Subcutaneous abdominal adipose tissue (tissue), 5 donors: ENCODE results near the gene ZNF469.

Source experiments
- H3K27ac ChIP-seq: one replicate; pipeline ENCODE4 v1.7.0; 2013; ENCODE audit warnings: low read depth, mild to moderate bottlenecking, inconsistent platforms, low read length, moderate library complexity
- H3K27me3 ChIP-seq, 5 donors: one replicate each; pipeline ENCODE4 v1.7.0; 2013; ENCODE audit warnings: low read length in 5 of 5, inconsistent platforms in 1 of 5; ENCODE audit not compliant: control insufficient read depth in 5 of 5, insufficient read depth in 4 of 5
- H3K36me3 ChIP-seq, 5 donors: one replicate each; pipeline ENCODE4 v1.7.0; 2013; ENCODE audit warnings: low read length in 5 of 5; ENCODE audit not compliant: control insufficient read depth in 5 of 5, insufficient read depth in 5 of 5
- H3K4me1 ChIP-seq, 5 donors: one replicate each; pipeline ENCODE4 v1.7.0; 2013; ENCODE audit warnings: low read length in 5 of 5, mild to moderate bottlenecking in 3 of 5, moderate library complexity in 1 of 5; ENCODE audit not compliant: control insufficient read depth in 5 of 5, insufficient read depth in 5 of 5
- H3K4me3 ChIP-seq, 5 donors: one replicate each; pipeline ENCODE4 v1.7.0; 2013; ENCODE audit warnings: low read length in 5 of 5, low read depth in 1 of 5
- H3K9ac ChIP-seq, 5 donors: one replicate each; pipeline ENCODE4 v1.7.0; 2013; ENCODE audit warnings: low read length in 5 of 5, mild to moderate bottlenecking in 4 of 5, moderate library complexity in 3 of 5
- H3K9me3 ChIP-seq, 5 donors: one replicate each; pipeline ENCODE4 v1.7.0; 2013; ENCODE audit warnings: low read length in 5 of 5; ENCODE audit not compliant: control insufficient read depth in 5 of 5
- donor health status: healthy.
- donor health status: healthy.
- donor health status: healthy.
- donor health status: healthy.
- donor health status: healthy.

The ZNF469 gene

DNA sequence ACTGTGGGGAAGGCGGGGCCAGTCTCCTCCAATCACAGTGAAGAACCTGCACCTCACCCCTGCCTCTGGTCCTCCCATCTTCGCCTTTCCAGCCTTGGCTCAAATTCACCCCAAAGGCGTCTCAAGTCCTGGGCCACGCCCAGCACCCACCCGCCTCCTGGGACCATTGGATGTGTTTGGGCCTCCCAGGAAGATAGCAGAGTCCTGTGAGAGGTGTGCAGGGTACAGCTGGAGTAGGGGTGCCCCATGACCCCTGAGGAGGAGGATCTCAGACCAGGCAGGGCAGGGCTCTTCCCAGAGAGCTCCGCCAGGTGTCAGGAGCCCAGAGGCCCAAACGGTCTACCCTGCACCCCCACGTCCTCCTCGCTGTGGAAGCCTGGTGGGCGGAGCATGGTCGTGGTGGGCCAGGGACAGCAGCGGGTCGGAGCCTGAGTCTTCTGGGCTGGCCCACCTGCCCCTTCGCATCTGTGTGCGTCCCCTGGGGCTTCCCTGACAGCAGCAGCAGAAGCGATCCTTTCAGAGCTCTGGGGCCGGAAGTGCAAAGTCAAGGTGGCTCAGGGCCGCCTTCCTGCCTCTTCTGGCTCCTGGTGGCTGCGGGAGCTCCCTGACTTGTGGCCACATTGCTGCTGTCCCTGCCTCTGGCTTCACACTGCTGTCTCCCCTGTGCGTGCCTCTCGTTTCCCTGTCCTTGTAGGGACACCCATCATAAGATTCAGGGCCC is 34.9 kb upstream of the ZNF469 start:
- Histone ChIP-seq H3K9me3 (peaks cover 0 to 10% (median 8%) of the 10 kb centered on the region in 5 donors), H3K27me3 (peaks cover 0 to 13% (median 6%) of the 10 kb centered on the region in 5 donors), H3K36me3 (no peaks in the 10 kb centered on the region), H3K9ac (no peak overlapping the region), H3K27ac (no peak overlapping the region), H3K4me1 (no peaks in the 10 kb centered on the region), H3K4me3 (no peak overlapping the region)

DNA sequence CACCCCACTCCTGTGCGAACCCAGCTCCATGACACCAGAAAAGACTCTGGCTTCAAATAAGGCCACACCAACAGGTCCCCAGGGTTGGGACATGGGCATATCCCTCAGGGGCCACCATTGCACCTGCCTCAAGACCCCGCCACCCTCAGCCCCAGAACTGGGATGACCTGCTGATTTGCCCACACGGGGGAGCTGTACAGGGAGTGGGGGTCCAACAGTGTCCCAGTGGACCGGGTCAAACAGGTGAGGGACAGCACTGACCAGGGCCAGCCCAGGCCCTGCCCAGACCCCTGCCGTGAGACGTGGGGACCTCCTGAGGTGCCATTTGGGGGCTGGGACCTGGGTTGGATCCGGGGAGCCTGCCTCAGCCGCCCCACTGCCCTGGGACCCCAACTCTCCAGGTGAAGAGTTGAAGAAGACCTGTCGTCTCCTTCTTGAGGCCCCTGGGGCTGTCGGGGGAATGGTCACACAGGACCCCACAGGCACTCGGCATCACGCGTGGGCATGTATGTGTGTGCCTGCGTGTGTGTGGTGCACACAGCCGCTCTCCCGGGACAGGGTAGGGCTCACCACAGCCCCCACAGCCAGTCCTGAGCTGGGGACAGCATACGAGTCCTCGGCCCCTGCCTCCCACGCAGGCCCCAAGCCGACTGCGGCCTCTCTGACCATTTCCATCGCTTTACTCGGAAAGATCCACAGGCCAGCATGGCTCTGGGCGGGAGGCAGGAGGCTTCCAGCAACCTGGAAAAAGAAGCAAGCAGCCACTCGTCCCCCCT is 34.2 kb upstream of the ZNF469 start:
- peaks cover 0 to 13% (median 6%) of the 10 kb centered on the region in 5 donors for H3K27me3 ChIP-seq
- H3K9ac ChIP-seq: no peak overlapping the region
- H3K36me3 ChIP-seq: no peaks in the 10 kb centered on the region
- peaks cover 0 to 3% (median under 1%) of the 10 kb centered on the region in 5 donors for H3K9me3 ChIP-seq
- no peaks in the 10 kb centered on the region for H3K4me1 ChIP-seq
- H3K27ac ChIP-seq: no peak overlapping the region
- no peak overlapping the region for H3K4me3 ChIP-seq

DNA sequence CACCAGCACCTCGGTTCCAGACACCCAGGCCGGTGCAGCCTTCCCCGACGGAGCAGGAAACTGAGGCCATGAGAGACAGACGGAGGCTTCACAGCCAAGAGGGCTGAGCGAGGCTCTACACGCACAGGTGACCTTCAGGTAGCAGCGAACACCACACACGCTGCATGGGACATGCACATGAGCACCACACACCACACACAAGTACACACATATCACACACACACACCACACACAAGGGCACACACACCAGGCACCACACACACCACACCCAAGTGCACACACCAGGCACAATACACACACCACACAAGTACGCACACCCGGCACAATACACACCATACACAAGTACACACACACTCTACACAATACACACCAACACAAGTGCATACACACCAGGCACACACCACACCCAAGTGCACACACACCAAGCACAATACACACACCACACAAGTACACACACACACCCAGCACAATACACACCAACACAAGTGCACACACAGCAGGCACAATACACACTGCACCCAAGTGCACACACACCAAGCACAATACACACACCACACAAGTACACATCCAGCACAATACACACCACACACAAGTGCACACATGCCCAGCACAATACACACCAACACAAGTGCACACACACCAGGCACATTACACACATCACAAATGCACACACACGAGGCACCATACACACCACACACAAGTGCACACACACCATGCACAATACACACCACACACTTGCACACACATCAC is 33.4 kb upstream of the ZNF469 start:
- no peak overlapping the region for H3K9ac ChIP-seq

DNA sequence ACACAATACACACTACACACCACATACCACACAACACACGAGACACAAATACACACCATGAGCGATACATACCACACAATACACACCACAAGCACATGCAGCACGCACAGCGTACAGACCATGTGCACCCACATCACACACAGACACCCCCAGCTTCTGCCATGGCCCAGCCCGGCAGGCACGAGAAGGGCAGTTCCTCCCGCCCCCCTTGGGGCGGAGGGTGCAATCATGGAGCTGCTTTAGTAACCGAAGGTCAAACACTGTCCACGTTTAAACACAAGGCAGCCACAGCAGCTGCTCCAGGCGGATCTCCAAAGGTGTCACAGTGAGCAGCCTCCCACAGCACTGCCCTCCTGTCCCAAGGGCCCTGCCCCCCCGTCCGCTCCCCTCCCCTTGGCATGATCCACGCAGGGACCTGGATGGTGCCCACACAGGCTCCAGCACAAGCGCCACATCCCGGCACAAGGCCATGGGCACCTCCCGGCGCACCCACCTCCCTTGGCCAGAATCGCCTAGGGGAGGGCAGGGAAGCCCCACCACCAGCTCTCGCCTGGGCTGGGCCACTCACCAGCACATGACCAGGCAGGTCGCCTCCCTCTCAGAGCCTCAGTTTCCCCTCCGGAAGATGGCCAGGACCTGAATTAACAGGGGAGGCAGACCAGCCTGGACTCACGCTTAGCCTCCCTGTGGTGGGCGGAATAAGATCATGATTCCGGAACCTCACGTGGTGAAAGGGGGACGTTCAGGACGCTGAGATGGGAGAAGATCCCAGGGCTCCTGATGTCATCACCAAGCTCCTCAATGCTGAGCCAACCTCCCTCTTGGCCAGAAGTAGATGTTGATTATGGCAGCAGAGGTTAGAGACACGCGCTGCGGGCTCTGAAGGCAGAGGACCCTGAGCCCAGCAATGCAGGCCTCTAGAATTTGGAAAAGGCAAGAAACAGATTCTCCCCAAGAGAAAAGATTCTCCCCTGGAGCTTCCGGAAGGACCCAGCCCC is 32.6 kb upstream of the ZNF469 start:
- peaks cover 0 to 13% (median 6%) of the 10 kb centered on the region in 5 donors for H3K27me3 ChIP-seq
- H3K36me3 ChIP-seq: no peaks in the 10 kb centered on the region
- H3K4me1 ChIP-seq: no peaks in the 10 kb centered on the region
- H3K27ac ChIP-seq: no peak overlapping the region
- no peaks in the 10 kb centered on the region for H3K9me3 ChIP-seq
- no peak overlapping the region for H3K9ac ChIP-seq
- H3K4me3 ChIP-seq: no peak overlapping the region

More for the DNA sequence above, 33.4 kb upstream of the ZNF469 start:
- no peak overlapping the region for H3K4me3 ChIP-seq
- H3K9me3 ChIP-seq: no peaks in the 10 kb centered on the region
- no peaks in the 10 kb centered on the region for H3K4me1 ChIP-seq
- H3K27me3 ChIP-seq: peaks cover 0 to 13% (median 6%) of the 10 kb centered on the region in 5 donors
- H3K36me3 ChIP-seq: no peaks in the 10 kb centered on the region
- H3K27ac ChIP-seq: no peak overlapping the region

DNA sequence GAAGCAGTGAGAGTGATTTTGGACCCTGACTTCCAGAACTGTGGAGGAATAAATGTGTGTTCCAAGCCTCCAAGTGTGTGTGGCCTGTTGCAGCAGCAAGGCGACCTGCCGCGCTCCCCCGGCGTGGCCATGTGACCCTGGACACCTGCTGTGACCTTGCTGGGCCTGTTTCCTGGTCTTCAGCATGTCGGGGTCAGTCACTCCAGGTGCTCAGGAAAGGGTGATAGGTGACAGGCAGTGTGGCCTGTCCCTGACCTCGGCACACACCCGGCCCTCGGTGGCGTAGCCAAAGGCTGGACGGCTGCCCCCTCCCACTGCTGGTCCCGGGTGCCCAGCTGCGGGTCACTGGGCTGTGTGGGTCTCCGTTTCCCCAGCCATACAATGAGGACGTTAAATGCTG is 31.8 kb upstream of the ZNF469 start:
- H3K27ac ChIP-seq: no peak overlapping the region
- no peaks in the 10 kb centered on the region for H3K9me3 ChIP-seq
- no peaks in the 10 kb centered on the region for H3K36me3 ChIP-seq
- H3K27me3 ChIP-seq: peaks cover 0 to 13% (median 6%) of the 10 kb centered on the region in 5 donors
- no peak overlapping the region for H3K4me3 ChIP-seq
- H3K4me1 ChIP-seq: peaks cover 0 to 2% (median under 1%) of the 10 kb centered on the region in 5 donors
- H3K9ac ChIP-seq: no peak overlapping the region

DNA sequence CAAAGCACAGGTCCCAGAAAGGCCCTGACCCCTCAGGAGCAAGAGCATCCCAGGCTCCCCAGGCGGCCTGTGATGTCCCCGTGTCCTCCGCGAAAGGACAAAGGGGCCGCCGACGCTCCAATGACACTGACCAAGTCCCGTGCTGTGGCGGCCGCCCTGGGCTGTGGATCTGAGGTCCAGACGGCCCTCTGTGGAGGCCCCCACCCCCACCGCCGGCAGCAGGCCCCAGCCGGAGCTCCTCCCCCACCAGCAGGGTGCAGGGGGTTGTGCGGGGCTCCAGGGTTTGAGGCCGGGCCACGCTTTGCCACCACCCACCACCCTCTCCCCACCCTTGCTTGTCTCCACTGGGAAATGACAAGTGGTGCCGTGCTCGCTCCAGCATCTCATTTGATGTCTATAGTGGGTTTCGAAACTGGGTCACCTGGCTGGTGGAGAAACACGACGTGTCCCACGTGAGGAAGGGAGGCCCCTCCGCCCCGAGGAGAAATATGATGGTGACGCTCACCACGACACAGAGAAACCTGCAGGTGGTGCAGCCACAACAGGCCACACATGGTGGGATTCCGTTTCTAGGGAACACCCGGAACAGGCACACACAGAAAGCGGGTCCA is 31.2 kb upstream of the ZNF469 start:
- H3K9me3 ChIP-seq: no peaks in the 10 kb centered on the region

DNA sequence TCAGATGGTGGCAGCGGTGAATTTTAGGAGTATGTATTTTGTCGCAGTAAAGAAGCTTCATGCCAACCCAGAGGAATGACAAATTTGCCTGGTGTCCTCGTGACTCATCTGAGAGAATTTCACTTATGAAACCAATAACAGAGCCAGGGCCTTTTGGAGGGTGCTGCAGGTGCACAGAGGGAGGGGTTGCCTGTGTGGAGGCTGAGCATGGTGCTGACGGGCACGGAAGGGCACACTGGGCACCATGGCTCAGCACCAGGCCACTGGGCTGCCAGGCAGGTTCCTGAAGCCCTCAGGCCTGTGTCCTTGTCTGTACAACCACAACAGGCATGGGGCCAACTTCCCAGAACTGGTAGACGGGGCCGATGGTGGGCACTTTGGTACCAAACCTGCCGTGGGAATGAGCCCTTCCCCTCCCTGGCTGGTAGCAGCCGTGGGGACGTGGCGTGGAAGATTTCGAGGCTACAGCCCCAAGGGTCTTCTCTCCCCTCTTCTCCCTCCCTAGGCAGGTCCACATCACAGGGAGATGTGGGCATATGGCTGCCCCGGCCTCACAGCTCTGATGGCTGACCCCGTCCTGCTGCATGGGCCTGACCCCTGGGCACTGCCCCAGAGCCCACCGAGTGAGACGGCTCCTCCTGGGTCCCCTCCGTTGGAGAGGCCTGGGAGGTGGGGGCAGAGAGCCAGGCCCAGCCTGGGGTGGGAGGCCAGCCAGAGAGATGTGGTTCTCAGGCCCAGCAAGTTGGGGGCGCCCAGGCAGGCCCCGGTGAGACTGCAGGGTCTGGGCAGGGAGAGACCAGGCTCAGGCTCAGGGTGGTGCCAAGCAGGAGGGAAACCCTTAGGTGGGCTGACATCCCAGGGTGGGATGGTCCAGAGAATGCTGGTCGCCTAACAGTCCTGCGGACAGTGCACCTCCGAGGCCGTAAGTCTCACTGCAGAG is 30.2 kb upstream of the ZNF469 start:
- Histone ChIP-seq H3K9ac (no peak overlapping the region), H3K36me3 (no peaks in the 10 kb centered on the region), H3K4me3 (no peak overlapping the region), H3K27me3 (peaks cover 0 to 13% (median 6%) of the 10 kb centered on the region in 5 donors), H3K27ac (no peak overlapping the region), H3K4me1 (peaks cover 2 to 11% (median 9%) of the 10 kb centered on the region in 5 donors), H3K9me3 (no peaks in the 10 kb centered on the region)

More for the DNA sequence above, 31.2 kb upstream of the ZNF469 start:
- H3K36me3 ChIP-seq: no peaks in the 10 kb centered on the region
- H3K27ac ChIP-seq: no peak overlapping the region
- peaks cover 0 to 13% (median 6%) of the 10 kb centered on the region in 5 donors for H3K27me3 ChIP-seq
- no peak overlapping the region for H3K9ac ChIP-seq
- peaks cover 2 to 9% (median 8%) of the 10 kb centered on the region in 5 donors for H3K4me1 ChIP-seq
- H3K4me3 ChIP-seq: no peak overlapping the region

DNA sequence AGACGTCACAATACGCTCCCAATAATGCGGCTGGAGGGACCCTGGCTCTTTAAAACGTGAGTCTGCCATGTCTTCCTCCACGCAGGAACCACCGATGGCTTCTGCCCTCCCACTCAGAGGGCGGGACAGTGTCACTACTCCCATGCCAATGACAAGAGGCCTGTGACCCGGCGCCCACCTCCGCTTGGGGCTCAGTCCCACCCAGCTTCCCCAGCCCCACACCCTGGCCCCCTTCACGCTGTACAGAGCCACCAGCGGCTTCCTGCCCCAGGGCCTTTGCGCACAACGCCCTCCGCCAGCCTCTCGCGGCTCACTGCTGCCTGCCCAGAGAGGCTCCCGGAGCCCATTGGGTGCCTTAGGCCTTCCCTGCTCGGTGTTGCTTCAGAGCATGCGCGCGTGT is 29.5 kb upstream of the ZNF469 start:
- Histone ChIP-seq H3K4me3 (no peak overlapping the region), H3K27ac (no peak overlapping the region), H3K36me3 (no peaks in the 10 kb centered on the region), H3K27me3 (peaks cover 0 to 13% (median 6%) of the 10 kb centered on the region in 5 donors), H3K9me3 (no peaks in the 10 kb centered on the region), H3K4me1 (peaks cover 2 to 11% (median 9%) of the 10 kb centered on the region in 5 donors), H3K9ac (no peak overlapping the region)
